SK-N-SH (cell line): Measurements from ENCODE around the gene ARID1A. TPM values are rescaled to one million over a fixed set of nuclear protein-coding genes. Genes with fewer than 3 reads are reported as not detected.

Experiments
- CTCF ChIA-PET: fragments of 300-600, 350-600 bp; formaldehyde crosslinking; extraction: SDS; loops from one replicate; lab custom pipeline; 2021; lab: Yijun Ruan, JAX
- POLR2A ChIA-PET: fragments of 350-600 bp; sonication (Branson Sonifier 250); formaldehyde crosslinking; extraction: SDS; loops from one replicate; lab custom pipeline; 2020; ENCODE audit warnings: antibody characterized with exemption, inconsistent platforms; lab: Yijun Ruan, JAX
- DNase-seq: peaks from one replicate; pipeline ENCODE4 v3.0.0; 2012
- H2AFZ ChIP-seq: fragments of 200-600 bp; sonication (generic); 2 replicates; pipeline ENCODE4 v1.8.1; 2016; ENCODE audit warnings: antibody characterized with exemption, mild to moderate bottlenecking, low read depth
- H3F3A ChIP-seq: fragments of 200-600 bp; sonication (generic); replicated peaks from 2 replicates; pipeline ENCODE3; 2016; ENCODE audit warnings: antibody characterized with exemption, mild to moderate bottlenecking; ENCODE audit not compliant: insufficient read depth
- H3K27ac ChIP-seq, 2 experiments: fragments of 200-500 bp in 1 of 2; fragments of 200-600 bp in 1 of 2; sonication (Bioruptor generic) in 1 of 2; sonication (generic), shearing (Covaris generic) in 1 of 2; 2 replicates each; pipeline versions ENCODE4 v1.5.1 to v1.6.1; 2014 to 2016; ENCODE audit warnings: low read depth in 2 of 2, inconsistent platforms in 1 of 2, low read length in 1 of 2, mild to moderate bottlenecking in 1 of 2, mixed read lengths in 1 of 2
- H3K27me3 ChIP-seq: fragments of 200-600 bp; sonication (generic), shearing (Covaris generic); 2 replicates; pipeline ENCODE4 v1.6.1; 2016; ENCODE audit warnings: mixed run types; ENCODE audit not compliant: insufficient read depth
- H3K36me3 ChIP-seq, 2 experiments: fragments of 200-500 bp in 1 of 2; fragments of 200-600 bp in 1 of 2; sonication (Bioruptor generic) in 1 of 2; sonication (generic) in 1 of 2; replicated peaks in 1 of 2; 2 replicates each; pipeline versions ENCODE3 to v1.5.1; 2014 to 2016; ENCODE audit warnings: low read length in 1 of 2, mild to moderate bottlenecking in 1 of 2; ENCODE audit not compliant: insufficient read depth in 2 of 2, control insufficient read depth in 1 of 2
- H3K4me1 ChIP-seq, 2 experiments: fragments of 200-500 bp in 1 of 2; fragments of 200-600 bp in 1 of 2; sonication (Bioruptor generic) in 1 of 2; sonication (generic), shearing (Covaris generic) in 1 of 2; 2 replicates each; pipeline versions ENCODE4 v1.5.1 to v1.6.1; 2014 to 2016; ENCODE audit warnings: low read depth in 1 of 2, low read length in 1 of 2, mixed run types in 1 of 2; ENCODE audit not compliant: insufficient read depth in 2 of 2, control insufficient read depth in 1 of 2
- H3K4me2 ChIP-seq: fragments of 200-600 bp; sonication (generic), shearing (Covaris generic); 2 replicates; pipeline ENCODE4 v1.6.1; 2017; ENCODE audit warnings: mixed run types
- H3K4me3 ChIP-seq, 2 experiments: fragments of 200-500 bp in 1 of 2; fragments of 200-600 bp in 1 of 2; sonication (Bioruptor generic) in 1 of 2; sonication (generic), shearing (Covaris generic) in 1 of 2; 2 replicates each; pipeline versions ENCODE4 v1.5.1 to v1.8.1; 2014 to 2016; ENCODE audit warnings: low read depth in 2 of 2, inconsistent platforms in 1 of 2, low read length in 1 of 2, mild to moderate bottlenecking in 1 of 2, mixed read lengths in 1 of 2, moderate library complexity in 1 of 2
- H3K79me2 ChIP-seq: fragments of 200-600 bp; sonication (generic); 2 replicates; pipeline ENCODE4 v1.8.1; 2017; ENCODE audit warnings: mild to moderate bottlenecking; ENCODE audit not compliant: insufficient read depth
- H3K9ac ChIP-seq: fragments of 200-600 bp; sonication (generic); 2 replicates; pipeline ENCODE4 v1.6.1; 2017; ENCODE audit warnings: mixed run types
- H3K9me2 ChIP-seq: fragments of 200-600 bp; sonication (generic); 2 replicates; pipeline ENCODE4 v1.6.1; 2017; ENCODE audit warnings: mixed run types
- H3K9me3 ChIP-seq: fragments of 200-600 bp; sonication (generic); 2 replicates; pipeline ENCODE4 v1.6.1; 2017; ENCODE audit warnings: mixed run types, mild to moderate bottlenecking, moderate library complexity
- H4K20me1 ChIP-seq: fragments of 200-600 bp; sonication (generic); 2 replicates; pipeline ENCODE4 v1.6.1; 2017; ENCODE audit warnings: mild to moderate bottlenecking, mixed run types; ENCODE audit not compliant: insufficient read depth
- CTCF ChIP-seq: fragments of 200-600 bp; sonication (generic); IDR thresholded peaks from 2 replicates; pipeline ENCODE4 v1.6.1; 2017; ENCODE audit warnings: antibody characterized with exemption, mild to moderate bottlenecking, moderate library complexity
- ELF1 ChIP-seq: IDR thresholded peaks from 2 replicates; pipeline ENCODE4 v1.4.0; 2012
- EP300 ChIP-seq, 2 experiments: IDR thresholded peaks; 2 replicates each; pipeline versions ENCODE4 v1.4.0 to v1.6.1; 2012; ENCODE audit warnings: borderline replicate concordance in 1 of 2, low read depth in 1 of 2, low read length in 1 of 2
- FOSL2 ChIP-seq: IDR thresholded peaks from 2 replicates; pipeline ENCODE4 v1.4.0; 2012; ENCODE audit warnings: low read depth, mild to moderate bottlenecking, moderate library complexity, borderline replicate concordance
- FOXJ3 ChIP-seq: sonication (generic); formaldehyde crosslinking; IDR thresholded peaks from 2 replicates; pipeline ENCODE4 v1.5.1; 2020; ENCODE audit warnings: mild to moderate bottlenecking, missing genetic modification reagents
- FOXM1 ChIP-seq: IDR thresholded peaks from 2 replicates; pipeline ENCODE4 v1.4.0; 2012; ENCODE audit warnings: low read depth, mild to moderate bottlenecking
- GATA2 ChIP-seq: sonication (generic); formaldehyde crosslinking; IDR thresholded peaks from 2 replicates; pipeline ENCODE4 v1.5.0; 2020; ENCODE audit warnings: mild to moderate bottlenecking, missing genetic modification reagents
- IRF3 ChIP-seq: fragments of 150-350 bp; IDR thresholded peaks from 2 replicates; pipeline ENCODE4 v1.6.1; 2016; ENCODE audit warnings: mild to moderate bottlenecking, low read depth, low read length
- MXI1 ChIP-seq: IDR thresholded peaks from 2 replicates; pipeline ENCODE4 v1.6.1; 2012; ENCODE audit warnings: mild to moderate bottlenecking, low read depth, low read length, improper control_type of control experiment
- NFIC ChIP-seq: IDR thresholded peaks from 2 replicates; pipeline ENCODE4 v1.4.0; 2012; ENCODE audit warnings: borderline replicate concordance
- NRF1 ChIP-seq: IDR thresholded peaks from 2 replicates; pipeline ENCODE4 v1.6.1; 2012; ENCODE audit warnings: low read depth, mild to moderate bottlenecking, low read length
- PBX3 ChIP-seq: IDR thresholded peaks from 2 replicates; pipeline ENCODE4; 2012
- RAD21 ChIP-seq: IDR thresholded peaks from 2 replicates; pipeline ENCODE4 v1.6.1; 2012; ENCODE audit warnings: mild to moderate bottlenecking, low read length
- RCOR1 ChIP-seq: fragments of 150-350 bp; IDR thresholded peaks from 2 replicates; pipeline ENCODE4 v1.6.1; 2017; ENCODE audit warnings: antibody characterized with exemption, low read length
- REST ChIP-seq: IDR thresholded peaks from 2 replicates; pipeline ENCODE4 v1.6.1; 2012; ENCODE audit warnings: mild to moderate bottlenecking, low read depth, low read length, moderate library complexity
- RFX5 ChIP-seq: IDR thresholded peaks from 2 replicates; pipeline ENCODE4 v1.6.1; 2012; ENCODE audit warnings: mild to moderate bottlenecking, improper control_type of control experiment, low read length
- RXRA ChIP-seq: IDR thresholded peaks from 2 replicates; pipeline ENCODE4 v1.4.0; 2012; ENCODE audit warnings: low read depth, mild to moderate bottlenecking, borderline replicate concordance
- TAF1 ChIP-seq: IDR thresholded peaks from 2 replicates; pipeline ENCODE4 v1.6.1; 2012; ENCODE audit warnings: low read depth, mild to moderate bottlenecking, low read length, moderate library complexity, borderline replicate concordance
- TCF12 ChIP-seq: IDR thresholded peaks from 2 replicates; pipeline ENCODE4 v1.4.0; 2012
- USF1 ChIP-seq: IDR thresholded peaks from 2 replicates; pipeline ENCODE4 v1.4.0; 2012; ENCODE audit warnings: low read depth, borderline replicate concordance
- polyA plus RNA-seq, 3 experiments: library from polyadenylated mRNA; depleted of rRNA; stranded (reverse); fragments of >200 nt; gene quantifications; 2 replicates each; pipeline ENCODE4 v1.2.3, GENCODE V29; 2012

The ARID1A gene
- polyA plus RNA-seq, 1 of the 3 experiments (the other 2 are of a cell fraction) = 26.5 TPM

GRCh38 chr1:26697978-26698849 is 2.4 kb downstream of the ARID1A start (continued):
- TF ChIP-seq FOSL2 (peak; percentile 48; the same call in 1 of the 2 replicates), NFIC (0 out of 2 replicates have a peak, but pooled peaks have one; percentile 35), RXRA (no peak), MXI1 (peak; percentile 88), USF1 (no peak), FOXM1 (no peak), PBX3 (peak; percentile 59; the same call in 1 of the 2 replicates), IRF3 (no peak), GATA2 (CRISPR knock-in tag) (no peak), FOXJ3 (CRISPR knock-in tag) (no peak), NRF1 (no peak), RFX5 (0 out of 2 replicates have a peak, but pooled peaks have one; percentile 53)
- TF ChIP-seq, all 33 proteins: peak for 12

GRCh38 chr1:26700711-26701110 is 4.9 kb downstream of the ARID1A start:
- H3K79me2 ChIP-seq = peaks cover 93% of the 10 kb centered on the region
- H4K20me1 ChIP-seq = peaks cover 83% of the 10 kb centered on the region
- H3K4me2 ChIP-seq = peak overlapping the region; percentile 88
- peak overlapping the region in 1 of 2 experiments; percentile 74; a peak in 1 of 4 replicates for H3K4me3 ChIP-seq
- H3K9ac ChIP-seq = no peak overlapping the region
- peaks cover 0 to 12% of the 10 kb centered on the region in 2 experiments for H3K36me3 ChIP-seq
- no peaks in the 10 kb centered on the region for H3K27me3 ChIP-seq
- no peak overlapping the region for H2AFZ ChIP-seq
- H3K9me3 ChIP-seq = no peaks in the 10 kb centered on the region
- H3K9me2 ChIP-seq = no peaks in the 10 kb centered on the region
- H3K27ac ChIP-seq = peak overlapping the region in 1 of 2 experiments; percentile 9; a peak in 1 of 4 replicates
- peaks cover 18% of the 10 kb centered on the region for H3F3A ChIP-seq
- ChIA-PET POLR2A (interaction anchor here (0.6 to 1.2 kb wide), 2 partner anchors 47 to 76 kb away, joined by 3 to 5 read pairs; no protein-coding TSS in a partner anchor), CTCF (interaction anchor here (1.4 to 4.9 kb wide), 5 partner anchors 8 to 98 kb away, joined by 3 to 32 read pairs (median 13); partner anchors contain the start of gene PIGV)
- peaks cover 33 to 56% of the 10 kb centered on the region in 2 experiments; a peak in 3 of 4 replicates for H3K4me1 ChIP-seq
- no peak for DNase-seq
- TF ChIP-seq TCF12 (no peak), ELF1 (no peak), EP300 (IDR thresholded peaks at IDR 0.05; ENCODE audit: borderline replicate concordance in 1 of 2, low read depth in 1 of 2, low read length in 1 of 2) (no peak), RCOR1 (no peak), TAF1 (no peak), RAD21 (no peak), REST (no peak), PBX3 (no peak), CTCF (no peak)
